AG08395 (cell line): ENCODE results near the gene RFFL.
"Not testable (repeated sequence)": the region's sequence is repeated elsewhere in the genome, so short reads cannot be mapped to it uniquely, and the experiment has no call there.

Experiments
- DNase-seq: peaks from one replicate; pipeline ENCODE4 v3.0.0; 2012; ENCODE audit warnings: mixed read lengths, low spot score

RFFL gene, protein sequence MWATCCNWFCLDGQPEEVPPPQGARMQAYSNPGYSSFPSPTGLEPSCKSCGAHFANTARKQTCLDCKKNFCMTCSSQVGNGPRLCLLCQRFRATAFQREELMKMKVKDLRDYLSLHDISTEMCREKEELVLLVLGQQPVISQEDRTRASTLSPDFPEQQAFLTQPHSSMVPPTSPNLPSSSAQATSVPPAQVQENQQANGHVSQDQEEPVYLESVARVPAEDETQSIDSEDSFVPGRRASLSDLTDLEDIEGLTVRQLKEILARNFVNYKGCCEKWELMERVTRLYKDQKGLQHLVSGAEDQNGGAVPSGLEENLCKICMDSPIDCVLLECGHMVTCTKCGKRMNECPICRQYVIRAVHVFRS

DNA sequence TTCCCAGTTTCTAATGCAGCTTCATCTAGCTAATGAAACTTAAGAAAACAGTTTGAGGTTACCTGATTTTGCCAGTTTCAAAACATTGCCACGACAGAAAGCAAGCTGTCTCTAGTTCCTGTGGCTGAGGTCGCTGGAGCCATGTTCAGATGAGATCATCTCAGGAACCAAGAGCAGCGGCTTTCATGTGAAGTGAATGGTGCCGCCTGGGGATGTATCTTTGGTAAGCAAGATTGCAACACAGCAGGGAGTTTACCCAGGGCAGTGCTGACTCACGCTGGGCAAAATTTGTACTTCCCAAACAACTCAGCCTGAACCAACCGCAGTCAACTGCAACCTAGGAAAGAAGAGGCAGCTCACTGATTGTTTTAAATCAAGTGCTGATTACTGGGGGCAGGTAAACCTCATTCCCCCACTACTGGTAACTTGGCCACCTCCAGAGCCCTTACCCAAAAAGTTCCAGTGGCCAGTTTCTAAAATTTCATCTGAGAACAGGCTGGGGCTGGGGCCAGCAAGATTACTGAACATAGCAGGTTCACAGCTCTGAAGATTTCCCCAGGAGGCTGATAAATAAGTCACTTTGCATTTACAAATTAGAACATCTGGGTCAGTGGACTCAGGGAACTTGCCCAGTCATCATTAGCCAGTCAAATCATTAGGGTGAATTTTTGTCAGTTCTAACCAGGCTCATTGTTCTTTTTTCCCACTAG, at the start of gene RFFL:
RFFL (minus strand) TSS at position 194 of the 710 bp plus-strand sequence. CDS start 37,154 bp downstream, outside the sequence.
- peak; percentile 98 for DNase-seq

DNA sequence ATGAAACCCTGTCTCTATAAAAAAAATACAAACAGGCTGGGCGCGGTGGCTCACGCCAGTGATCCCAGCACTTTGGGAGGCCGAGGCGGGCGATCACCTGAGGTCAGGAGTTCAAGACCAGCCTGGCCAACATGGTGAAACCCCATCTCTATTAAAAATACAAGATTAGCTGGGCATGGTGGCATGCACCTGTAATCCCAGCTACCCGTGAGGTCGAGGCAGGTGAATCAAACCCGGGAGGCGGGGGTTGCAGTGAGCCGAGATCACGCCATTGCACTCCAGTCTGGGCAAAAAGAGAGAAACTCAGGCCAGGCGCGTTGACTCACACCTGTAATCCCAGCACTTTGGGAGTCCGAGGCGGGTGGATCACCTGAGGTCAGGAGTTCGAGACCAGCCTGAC, 47.3 kb upstream of the RFFL start:
- not testable (repeated sequence) for DNase-seq

DNA sequence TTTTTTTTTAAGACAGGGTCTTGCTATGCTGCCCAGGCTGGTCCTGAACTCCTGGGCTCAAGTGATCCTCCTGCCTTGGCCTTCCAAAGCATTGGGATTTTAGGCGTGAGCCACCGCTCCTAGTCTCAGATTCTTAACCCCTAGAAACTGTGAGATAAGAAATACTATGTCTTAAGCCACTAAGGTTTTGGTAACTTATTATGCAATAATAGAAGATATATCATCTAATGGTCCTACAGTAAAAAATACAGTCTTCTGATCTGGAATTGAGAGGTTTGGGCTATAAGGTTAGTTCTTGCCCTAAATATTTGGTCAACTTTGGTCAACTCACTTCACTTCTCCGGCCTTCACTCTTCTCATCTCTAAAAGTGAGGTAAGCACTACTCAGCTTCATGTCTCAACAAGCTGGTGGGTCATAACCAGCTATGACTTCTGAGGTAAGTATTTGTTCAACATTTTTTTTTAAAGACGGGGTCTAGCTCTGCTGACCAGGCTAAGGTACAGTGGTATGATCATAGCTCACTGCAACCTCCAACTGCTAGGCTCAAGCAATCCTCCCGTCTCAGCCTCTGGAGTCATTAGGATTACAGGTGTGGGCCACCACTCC, 41.4 kb upstream of the RFFL start:
- no peak for DNase-seq

DNA sequence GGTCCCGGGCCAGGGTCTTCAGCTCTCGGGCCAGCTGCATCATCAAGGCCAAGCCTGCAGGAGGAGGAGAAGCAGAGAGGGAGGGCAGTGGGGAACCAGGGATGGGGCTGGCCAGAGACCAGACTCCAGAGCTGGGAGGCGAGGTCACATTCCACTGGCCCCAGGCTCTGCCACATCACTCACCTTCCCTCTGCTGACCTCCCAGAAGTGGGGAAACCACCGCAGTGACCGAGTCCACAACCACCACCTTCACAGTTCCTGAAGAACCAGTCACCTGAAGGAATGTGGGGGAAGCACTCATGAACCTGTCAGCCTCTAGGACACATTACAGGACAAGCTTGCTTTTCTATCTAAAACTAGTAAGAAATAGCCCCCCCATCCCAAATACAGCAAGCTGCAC, 39.8 kb upstream of the RFFL start:
- no peak for DNase-seq

DNA sequence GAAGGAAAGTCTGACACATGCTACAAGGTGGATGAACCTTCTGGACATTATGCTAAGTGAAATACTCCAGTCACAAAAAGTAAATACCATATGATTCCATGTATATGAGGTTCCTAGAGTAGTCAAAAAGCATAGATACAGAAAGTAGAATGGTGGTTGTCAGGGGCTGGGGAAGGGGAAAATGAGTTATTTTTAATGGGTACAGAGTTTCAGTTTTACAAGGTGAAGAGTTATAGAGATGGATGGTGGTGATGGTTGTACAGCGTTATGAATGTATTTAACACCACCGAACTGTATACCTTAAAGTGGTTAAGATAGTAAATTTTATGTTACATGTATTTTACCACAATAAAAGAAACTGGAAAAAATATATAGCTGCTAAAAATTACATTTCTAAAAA, 38.2 kb upstream of the RFFL start:
- DNase-seq, result no peak

DNA sequence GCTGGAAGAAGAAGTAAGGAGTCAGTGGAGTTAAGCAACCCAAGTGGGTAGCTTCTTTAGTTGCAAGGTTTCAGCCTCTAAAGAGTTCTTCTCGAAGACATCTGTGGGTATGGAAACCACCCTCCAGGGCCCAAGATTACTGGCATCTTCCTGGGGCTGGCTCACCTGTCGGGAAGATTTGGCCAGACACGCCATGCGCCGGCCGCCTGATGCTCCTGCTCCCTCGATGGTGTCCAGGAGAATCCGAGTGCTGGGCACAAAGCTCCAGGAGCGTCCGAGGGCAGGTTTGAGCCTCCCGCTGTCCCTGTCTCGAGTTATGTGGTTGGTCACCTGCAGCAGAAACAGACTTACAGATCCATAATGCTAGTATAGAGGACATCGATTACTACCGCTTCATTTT, 37.5 kb upstream of the RFFL start:
- DNase-seq, result no peak

DNA sequence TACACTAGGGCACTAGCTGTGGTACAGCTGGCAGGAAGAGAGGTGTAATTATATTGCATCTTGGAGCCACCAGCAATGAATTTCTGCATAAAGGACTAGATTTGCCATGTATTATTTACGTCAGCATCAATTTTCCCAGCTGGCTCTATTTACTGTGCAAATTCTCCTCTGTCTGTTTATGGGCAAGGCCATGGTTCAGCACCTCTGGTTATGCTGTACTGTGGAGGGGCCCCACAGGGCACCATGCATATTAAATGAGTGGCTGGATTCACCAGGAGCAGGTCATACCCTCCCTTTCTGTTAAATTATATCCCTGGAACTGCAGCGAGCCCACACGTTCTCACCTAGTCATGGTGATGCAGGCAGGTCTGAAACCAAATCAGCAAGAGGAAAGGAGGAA, 36.4 kb upstream of the RFFL start:
- no peak for DNase-seq

DNA sequence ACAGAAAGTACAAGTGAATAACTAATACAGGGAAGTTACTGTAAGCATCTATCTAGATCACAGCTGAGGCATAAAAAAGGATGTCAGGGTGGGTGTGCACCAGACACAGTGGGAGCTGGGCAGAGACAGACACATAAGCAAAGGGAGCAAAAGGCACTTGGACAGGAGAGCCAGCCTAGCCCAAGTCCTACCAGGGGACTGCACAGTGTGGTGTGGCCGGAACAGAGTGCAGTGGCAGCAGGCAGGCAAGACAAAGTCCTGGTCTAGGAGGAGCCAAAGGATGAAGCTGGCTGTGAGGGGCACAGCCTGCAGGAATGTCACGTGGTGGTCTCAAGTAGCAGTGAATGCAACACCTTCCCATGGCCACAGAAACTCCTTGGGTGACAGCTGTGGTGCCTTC, 34.3 kb upstream of the RFFL start:
- no peak for DNase-seq

DNA sequence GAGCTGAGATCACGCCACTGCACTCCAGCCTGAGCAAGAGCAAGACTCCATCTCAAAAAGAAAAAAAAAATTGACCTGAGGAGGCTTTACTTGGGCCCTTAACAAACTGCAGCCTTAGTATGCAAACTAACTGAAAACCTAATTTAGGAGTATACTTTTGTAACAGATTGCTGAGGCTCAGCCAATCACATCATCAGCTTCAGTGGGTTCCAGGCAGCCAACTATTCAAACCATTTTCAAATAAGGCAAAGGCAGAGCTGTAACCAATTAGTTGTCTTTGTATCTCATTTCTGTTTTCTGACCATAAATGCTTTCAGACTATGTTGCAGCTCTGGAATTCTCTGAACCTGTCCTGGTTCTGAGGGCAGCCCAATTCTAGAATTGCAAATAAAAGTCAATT, 32.2 kb upstream of the RFFL start:
- DNase-seq, result no peak

DNA sequence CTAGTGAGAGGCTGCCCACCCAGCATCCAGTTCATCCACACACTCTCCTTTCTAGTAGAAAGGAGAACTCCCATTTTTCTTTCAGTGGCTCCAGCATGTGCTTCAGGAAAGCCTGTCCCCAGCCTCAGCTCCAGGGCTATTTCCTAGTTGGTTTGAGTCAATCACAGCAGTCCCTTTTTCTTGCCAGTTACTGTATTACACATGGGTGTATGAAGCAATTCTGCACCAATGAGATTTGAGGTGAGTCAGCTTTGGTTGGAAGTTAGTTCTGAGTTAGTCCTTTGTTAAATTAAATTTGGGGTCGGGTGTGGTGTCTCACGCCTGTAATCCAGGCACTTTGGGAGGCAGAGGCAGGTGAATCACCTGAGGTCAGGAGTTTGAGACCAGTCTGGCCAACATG, 31.4 kb upstream of the RFFL start:
- peak; percentile 87 for DNase-seq

DNA sequence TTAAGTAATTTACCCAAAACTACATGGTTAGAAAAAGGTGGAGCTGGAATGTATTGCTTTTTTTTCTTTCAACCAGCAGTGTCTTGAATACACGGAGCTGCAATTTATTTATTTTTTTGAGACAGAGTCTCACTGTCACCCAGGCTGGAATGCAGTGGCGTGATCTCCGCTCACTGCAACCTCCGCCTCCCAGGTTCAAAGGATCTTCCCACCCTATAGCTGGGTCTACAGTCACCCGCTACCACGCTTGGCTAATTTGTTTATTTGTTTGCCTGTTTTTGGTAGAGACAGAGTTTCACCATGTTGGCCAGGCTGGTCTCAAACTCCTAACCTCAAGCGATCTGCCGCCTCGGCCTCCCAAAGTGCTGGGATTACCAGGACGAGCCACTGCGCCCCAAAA, 27.2 kb upstream of the RFFL start:
- DNase-seq, result not testable (repeated sequence)

DNA sequence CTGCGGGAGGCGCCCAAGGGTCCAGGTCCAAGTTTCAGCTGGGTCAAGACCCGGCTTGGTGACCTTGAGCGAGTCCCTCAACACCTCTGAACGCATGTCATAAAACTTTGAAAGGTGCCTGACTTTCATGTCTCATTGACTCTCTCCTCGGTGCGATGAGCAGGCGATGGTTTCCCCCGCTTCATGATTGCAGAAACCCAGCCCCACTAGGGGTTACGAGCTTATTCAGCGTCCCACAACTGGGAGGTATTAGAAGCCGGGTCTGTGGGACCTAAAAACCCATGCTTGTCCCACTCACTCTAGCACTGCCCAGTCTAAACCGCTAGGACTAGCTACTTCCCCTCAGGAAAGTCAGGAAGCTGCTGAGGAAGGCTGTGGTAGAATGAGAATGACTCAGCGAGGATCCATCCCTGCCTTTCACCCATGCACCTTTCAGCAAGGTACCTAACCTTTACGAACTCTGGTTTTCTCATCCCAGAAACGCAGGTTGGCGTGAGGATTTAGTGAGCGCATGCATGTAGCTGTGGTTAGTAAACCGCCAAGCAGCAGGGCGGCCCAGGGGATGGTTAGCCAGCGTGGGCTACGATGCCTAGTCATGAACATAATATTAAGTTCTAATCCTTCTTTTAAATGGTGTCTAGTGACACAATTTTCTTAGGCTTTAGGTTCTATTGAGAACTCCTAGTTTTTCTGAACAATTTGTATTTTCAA, 26.2 kb upstream of the RFFL start:
- peak; percentile 27 for DNase-seq

DNA sequence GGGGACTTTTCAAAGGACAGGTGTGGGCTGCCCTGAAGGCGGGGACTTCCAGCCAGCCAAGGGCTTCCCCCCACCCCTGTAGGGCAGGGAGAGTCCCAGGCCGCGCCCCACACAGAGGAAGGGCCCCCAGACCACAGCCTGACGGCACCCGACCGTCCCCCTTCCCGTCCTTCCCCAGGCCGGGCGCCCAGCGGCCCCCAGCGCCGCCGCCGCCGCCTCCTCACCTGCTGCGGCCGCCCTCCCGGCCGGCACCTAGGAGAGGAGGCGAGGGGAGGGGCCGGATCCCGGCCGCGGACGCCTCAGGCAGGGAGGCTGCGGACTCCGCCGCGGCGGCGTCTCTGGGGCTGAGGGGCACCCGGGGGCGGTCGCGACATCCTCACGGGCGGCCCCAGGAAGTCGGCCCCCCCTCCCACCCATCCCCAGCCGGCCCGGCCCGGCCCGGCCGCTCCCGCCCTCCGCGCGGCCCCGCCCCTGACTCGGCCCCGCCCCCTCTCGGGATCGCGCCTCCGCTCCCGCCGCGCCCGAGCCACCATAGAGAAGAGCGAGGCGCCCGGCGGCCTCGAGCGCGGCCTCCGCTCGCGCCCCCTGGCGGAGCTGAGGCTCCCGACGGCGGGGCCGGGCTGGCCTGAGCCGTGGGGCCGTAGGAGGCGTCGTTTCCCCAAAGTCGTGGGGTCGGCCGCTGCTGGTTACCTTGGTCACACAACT, 25.5 kb upstream of the RFFL start:
- peak; percentile 90 for DNase-seq

DNA sequence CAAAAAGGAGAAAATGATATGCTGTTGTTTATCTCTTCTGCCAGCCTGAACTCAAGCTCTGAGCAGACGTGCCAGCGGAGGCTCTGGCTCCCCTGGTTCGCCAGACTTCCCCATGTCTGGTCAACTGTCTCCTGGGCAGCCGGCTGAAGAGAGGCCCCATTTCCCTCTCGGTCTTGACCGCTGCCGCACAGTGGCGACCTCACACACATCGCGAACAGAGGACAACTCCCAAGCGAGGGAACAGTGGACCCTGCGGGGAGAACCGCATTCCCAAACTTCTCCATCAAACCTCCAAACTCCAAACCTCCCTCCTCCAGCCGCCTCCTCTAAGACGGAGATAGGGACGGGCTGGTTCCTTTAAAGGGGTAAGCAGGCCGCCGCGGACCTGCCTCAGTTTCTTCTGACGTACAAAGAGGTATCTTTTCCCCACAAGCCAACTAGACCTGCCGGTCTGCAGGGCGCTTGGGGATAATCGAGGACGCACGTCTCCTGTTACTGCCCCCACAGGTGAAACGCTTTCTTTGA, 24.9 kb upstream of the RFFL start:
- DNase-seq, result peak; percentile 47

DNA sequence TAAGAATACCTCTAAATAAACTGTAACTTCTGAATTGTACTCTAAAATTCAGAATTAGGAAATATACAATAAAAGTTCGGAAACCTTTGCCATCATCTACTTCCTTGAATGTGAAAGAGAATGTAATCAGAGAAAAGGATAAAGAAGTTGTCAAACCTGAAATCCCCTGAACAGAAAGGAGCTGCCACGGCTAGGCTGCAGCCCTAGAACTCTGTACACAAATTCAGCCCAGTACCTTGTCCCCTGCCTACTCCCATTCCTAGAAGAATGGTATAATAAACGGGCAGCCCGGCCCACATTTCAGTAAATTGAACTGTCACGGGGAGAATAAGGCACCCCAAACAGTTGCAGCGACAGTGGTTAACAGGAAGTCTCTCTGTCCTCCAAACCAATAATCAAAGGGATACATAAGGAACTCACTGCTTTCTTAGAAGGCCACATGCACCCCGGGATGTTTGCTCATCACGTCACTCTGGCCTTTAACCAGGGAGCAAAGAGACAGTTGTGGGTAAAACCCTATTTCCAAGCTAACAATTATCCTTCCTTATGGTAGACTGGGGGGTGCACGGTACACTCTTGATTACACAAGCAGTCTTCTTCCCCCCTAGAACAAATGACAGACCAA, 24.3 kb upstream of the RFFL start:
- peak; percentile 4 for DNase-seq

DNA sequence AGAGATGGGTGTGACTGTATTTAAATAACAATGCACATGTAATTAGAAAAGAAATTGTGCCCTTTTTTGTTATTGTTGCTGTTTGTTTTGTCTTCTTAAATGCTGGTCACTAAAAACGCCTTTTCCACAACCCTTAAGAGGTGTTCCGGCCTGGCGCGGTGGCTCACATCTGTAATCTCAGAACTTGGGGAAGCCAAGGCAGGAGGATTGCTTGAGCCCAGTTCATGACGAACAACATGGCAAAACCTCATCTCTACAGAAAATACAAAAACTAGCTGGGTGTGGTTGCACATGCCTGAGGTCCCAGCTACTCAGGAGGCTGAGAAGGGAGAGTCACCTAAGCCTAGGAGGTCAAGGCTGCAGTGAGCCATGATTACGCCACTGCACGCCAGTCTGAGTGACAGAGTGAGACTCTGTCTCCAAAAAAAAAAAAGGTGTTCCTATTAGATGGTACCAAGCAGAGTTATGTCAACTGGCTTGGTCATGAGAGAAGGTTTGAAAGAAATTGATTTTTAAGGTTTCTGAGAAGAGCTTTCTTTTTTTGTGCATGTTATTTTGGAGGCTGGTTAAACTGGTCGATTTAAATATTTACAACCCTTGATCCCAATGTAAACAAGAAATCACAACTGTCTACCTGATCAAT, 23.5 kb upstream of the RFFL start:
- no peak for DNase-seq

DNA sequence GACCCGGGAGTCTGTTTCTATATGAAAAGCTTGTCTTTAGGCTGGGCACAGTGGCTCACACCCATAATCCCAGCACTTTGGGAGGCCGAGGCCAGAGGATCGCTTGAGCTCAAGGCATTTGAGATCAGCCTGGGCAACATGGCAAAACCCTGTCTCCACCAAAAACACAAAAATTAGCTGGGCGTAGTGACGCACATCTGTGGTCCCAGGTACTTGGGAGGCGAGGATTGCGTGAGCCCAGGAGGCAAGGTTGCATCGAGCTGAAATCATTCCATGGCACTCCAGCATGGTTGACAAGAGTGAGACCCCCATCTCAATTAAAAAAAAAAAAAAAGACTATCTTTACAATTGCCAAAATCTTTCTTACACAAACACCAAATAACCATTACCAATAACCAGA, 22.7 kb upstream of the RFFL start:
- DNase-seq, result no peak

DNA sequence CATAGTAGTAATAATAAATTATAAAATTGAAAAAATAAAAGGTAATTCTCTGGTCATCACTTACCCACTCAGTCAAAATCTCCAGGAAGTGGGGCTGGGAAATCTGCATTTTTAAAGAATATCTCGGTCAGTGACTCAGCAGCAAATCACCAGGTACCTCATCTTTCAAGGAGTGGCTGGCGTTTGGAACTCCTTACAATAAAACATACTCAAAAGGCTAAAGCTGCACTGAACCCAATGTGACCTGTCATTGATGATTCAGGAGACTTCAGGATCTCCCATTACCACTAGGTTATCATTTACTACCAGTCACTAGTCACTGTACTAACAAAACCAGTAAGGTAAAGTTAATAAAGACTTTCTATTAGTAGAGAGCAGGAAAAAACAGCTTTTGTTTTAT, 21.5 kb upstream of the RFFL start:
- DNase-seq, result peak; percentile 17

DNA sequence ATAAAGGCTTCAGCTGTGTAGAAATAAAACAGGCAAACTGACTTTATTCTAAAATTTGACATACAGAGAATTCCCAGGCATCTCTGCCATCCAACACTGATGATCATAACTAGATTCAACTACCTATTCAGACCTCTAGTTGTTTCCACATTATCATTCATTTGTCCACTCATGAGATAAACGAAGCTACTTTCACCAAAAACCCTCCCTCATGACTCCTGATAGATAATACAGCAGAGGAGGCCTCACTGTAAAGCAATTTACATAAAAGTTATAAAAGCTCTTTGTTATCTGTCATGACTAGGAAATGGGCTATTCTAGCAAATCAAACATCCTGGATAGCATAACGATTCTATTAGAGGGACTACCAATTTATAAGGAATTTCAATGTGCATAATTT, 19.6 kb upstream of the RFFL start:
- no peak for DNase-seq

DNA sequence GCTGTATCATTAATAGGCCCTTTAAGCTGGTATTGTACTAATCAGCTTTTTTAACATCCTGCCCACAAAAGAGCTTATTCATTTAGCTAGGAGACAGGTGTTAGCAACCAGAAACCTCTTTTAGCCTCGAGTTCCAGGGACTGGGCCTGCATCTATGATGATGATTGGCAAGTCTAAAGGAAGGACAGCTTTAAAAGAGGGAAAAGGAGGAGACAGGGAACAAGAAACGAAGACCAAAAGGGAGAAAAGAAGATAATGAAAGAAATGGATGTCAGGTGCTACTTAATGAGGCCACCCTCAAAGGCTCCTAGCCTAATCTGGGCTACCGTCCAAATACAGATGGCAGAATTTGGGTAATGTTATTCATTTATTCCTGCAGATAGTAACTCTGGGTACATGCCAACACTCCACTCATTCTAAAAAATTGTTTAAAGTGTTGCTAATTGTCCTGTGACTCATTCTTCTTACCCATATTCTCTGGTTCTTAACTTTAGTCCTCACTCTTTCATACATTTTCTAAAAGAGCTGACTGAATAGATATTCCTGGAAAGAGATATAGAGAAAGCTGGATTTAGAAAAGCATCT, 18.7 kb upstream of the RFFL start:
- peak; percentile 82 for DNase-seq
